HG02798 (cell line): ENCODE data around the gene HDLBP.

Experiments used
- ATAC-seq: cut with Tn5 transposase; IDR thresholded peaks from one replicate; pipeline ENCODE4 v1.9.1; 2021; ENCODE audit warnings: mild to moderate bottlenecking; ENCODE audit not compliant: unreplicated experiment, poor library complexity

HDLBP gene

DNA sequence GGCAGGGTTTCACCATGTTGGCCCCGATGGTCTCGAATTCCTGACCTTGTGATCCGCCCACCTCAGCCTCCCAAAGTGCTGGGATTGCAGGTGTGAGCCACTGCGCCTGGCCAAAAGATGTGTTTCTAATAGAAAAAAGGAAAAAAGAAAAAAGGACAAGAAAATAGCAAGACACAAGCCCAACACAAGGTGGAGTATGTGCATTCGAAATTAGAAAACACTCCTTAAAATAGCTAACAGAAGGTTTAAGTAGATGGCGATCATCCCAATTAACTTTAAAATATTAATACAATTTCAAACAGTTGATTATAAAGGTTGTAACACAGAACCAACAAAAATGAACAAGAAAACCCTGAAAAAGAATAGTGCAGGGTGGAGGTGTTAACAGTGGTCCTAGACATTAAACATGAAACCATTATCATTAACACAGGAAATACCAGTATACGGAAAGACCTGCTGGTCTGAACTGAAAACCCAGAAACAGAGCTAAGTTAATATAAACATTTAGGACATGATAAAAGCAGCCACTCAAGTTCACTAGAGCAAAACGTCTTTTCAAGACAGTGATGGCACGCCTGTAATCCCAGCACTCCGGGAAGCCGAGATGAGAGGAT, 57.9 kb downstream of the HDLBP start:
- ATAC-seq = no peak

DNA sequence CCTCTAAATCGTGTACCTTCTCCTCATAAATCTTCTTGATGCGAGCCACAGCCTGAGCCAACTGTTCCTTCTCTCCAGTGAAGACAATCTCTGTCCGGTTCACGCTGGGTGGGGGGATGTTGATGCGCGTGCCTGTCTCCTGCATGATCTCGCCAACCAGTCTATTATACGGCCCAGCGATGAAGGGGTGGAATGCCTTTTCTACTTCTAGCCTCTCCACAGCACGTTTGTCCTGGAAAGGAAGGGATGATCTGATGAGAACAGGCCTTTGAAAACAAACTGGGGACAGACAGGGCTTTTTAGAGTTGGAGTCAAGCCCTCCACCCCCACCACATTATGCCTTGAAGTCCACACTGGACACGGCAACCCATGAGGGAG, 59.3 kb downstream of the HDLBP start:
- no peak for ATAC-seq

DNA sequence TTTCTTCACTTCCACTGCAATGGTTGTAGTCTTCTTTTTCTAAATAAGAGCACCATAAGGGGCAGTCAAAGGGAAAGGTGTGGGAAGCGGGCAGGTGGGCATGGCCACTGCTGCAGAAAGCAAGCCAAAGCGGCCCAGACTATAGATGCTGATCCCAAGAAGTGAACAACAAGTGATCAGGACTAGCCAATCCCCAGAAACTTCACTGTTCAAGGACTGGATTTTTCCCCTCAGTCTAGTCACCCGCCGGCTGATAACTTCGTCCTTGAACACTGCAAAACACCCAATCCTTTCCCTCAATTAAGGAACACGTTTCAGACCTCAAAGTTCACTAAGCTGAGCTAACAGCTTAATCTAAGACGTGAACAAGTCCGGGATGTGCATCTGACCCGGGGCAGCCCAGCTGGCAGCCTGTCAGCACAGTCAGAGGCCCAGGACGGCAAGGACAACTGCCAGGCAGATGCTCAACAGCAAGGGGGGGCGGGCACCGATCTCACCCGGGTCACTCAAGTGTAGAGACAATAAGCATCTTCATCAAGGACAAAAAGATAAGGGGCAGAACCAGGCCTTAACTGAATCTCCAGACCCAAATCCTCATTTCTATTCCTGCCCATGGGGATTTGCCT, 59.8 kb downstream of the HDLBP start:
- ATAC-seq = no peak

DNA sequence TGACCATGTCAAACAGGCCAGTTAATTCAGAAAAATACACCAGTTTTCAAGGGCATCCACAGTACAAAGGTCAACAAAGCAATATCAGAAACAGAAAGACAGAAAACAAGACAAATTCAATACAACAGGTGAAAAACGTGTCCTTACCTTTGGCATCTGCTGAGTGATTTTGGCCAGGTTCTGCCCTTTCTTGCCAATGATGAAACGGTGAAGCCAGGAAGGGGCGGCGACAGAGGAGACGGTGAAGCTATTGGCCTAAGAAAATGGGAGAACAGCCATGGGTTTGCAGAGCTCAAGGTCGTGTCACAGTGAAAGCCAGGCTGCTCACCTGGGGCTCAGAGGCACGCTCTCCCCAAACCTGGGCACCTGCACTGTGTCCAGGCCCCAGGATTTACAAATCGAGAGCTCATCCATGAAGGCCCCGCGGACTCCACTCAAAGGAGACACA, 60.5 kb downstream of the HDLBP start:
- no peak for ATAC-seq

DNA sequence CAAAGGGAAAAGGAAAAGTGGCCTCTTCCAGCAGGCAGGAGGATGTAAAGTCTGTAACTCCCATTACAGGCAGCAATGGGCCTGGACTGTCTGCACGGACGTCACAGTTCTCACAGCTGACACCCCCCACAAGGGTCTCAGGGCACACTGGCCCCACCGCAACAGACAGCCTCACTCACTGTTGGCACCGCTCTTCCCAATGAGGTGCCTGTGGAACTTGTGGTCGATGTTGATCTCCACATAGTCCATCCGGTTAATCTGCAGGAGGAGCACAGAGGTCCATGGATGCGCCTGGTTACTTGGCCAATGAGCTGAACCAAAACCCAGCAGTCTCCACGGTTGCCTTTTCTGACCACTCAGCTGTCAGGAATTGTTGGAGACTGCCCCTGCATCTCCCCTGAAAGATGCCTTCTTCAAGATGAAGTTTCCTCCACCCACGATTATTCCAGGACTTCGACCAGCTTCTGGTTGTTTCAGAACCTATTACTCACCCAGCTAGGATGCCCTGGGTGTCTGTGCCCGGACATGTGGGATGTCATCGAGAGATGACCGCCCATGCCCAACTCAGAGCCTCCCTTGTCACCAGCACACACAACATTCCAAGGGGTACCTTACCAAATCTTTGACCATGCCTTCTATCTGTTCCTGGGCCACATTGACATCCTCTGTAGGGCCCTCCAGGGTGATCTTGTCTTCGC, 62.5 kb downstream of the HDLBP start:
- no peak for ATAC-seq

DNA sequence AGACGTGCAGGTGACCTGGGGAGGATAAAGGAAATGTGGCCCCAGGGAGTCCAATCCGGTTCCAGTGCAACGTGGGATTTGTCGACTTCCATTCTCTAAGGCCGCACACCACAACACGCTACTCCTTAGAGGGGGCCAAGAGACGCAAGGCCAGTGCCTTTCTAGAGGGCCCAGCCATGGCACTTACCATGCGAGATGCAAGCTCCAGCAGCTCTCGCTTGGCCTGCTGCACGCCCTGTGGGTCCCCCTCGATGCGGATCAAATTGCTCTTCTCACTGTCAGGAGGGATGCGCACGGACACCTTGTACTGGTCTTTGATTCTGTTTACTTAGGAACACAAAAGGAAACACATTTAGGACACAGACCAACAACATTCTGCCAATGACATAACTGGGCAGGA, 65.8 kb downstream of the HDLBP start:
- ATAC-seq = no peak

DNA sequence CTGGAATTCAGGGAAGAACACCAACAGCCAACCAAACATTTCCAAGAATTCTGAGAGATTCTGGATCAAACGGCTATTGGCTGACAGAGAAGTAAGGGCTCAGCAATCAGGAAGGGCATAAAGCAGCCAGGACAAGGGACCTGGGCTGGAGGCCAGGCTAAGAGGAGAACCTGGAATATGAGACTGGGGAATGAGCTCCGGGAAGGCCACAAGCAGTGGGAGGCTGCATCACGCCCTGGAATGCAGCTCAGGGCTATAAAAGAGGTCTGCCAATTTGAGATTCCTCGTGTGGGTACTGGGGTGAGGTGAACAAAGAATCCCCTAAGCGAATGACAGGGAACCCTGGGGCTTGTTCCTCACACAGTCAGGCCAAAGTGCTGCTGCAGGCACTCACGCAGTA, 66.6 kb downstream of the HDLBP start:
- no peak for ATAC-seq

DNA sequence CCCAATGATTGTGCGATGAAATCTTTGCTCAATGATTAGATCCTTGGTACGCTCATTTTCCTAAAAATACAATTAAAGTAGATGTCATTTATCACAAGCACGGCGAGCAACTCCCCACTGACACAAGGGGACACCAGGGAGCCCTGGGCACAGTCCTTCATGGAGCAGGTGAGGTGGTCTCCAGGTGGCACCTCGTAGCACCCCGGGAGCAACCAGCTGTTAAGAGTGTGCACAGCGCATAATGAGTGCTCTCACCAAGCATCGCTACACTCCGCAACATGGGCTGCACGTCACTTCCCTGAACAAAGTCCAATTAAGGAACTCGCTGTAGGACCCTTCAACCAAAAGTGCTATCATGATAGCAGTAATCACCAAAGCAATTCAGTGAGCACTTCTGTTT, 67.2 kb downstream of the HDLBP start:
- no peak for ATAC-seq

DNA sequence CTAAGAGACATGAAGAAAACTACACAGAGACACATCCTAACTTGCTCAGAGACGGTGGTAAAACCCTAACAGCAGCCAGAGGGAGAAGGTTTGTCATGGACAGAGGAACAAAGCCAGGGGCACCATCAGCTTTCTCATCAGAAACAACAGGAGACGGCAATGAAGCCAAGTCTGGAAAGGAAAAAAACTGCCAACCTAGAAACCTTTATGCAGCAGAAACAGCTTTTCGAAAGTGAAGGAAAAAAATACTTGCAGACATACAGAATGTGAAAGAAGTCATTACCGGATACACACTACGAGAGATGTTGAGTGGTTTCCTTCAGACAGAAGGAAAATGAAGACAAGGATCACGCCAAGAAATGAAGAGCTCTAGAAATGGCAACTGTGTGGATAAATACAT, 71.1 kb downstream of the HDLBP start:
- no peak for ATAC-seq

DNA sequence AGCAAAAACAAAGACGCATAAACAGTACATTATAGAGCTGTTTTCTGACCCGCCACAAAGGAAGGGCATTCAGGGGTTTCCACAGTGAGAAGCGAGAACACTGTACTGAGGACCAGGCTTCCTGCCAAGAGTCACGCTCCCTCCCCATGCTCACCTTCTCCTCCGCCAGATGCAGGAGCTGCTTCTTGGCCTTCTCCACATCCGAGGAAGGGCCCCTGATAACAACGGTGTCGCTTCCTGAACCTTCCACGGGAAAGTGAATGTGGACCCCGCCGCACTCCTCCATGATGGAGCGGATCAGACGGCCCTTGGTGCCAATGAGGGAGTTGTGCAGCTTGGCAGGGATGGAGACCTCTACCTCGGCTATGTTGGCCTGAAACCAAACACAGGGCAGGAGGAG, 73.2 kb downstream of the HDLBP start:
- ATAC-seq = no peak

DNA sequence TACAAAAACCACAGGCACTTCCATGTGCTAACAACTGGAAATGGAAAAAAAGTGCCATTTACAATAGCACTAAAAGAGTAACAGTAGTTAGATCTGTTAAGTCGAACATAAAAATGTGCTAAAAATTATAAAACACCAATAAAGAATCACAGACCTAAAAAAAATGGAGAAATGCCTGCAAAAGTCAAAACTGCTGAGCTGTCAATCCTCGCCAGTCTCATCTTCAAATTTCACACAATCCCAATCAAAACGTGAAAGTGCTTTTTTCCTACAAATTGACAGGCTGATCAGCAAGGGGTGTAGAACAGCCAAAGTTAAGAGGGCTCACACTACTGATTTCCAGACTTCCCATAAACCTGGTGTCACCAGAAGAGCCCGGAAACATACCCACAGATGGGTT, 73.8 kb downstream of the HDLBP start:
- ATAC-seq = no peak

DNA sequence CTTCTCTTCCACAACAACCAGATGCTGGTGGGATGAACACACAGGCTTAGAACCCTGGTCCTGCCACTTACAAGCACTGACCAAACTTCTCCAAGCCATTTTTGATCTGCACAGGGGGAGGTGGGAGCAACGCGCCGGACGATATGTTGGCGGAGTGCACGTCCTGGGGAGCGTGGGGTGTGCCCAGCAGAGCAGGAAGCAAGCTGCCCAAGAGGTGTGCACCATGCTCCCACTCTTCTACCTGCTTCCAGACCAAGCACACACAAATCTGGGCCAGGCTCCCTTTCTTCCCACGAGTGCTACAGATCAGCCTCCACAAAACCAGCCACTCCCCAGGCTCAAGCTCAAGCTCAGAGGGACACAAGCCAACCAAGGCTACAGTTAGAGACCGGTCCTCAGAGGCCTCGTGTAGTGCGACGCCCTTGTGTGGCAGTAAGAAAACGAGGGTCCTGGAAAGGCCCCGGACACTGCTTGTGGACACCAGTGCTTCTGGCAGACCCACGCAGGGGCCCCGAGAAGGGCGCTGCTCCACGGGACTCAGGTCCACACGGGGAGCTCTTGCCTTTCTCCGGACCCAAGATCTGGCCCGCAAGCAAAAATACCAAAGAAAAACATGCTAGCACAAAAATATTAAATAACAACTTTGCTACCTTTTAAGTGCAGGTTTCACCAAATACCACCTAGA, 75.0 kb downstream of the HDLBP start:
- no peak for ATAC-seq

DNA sequence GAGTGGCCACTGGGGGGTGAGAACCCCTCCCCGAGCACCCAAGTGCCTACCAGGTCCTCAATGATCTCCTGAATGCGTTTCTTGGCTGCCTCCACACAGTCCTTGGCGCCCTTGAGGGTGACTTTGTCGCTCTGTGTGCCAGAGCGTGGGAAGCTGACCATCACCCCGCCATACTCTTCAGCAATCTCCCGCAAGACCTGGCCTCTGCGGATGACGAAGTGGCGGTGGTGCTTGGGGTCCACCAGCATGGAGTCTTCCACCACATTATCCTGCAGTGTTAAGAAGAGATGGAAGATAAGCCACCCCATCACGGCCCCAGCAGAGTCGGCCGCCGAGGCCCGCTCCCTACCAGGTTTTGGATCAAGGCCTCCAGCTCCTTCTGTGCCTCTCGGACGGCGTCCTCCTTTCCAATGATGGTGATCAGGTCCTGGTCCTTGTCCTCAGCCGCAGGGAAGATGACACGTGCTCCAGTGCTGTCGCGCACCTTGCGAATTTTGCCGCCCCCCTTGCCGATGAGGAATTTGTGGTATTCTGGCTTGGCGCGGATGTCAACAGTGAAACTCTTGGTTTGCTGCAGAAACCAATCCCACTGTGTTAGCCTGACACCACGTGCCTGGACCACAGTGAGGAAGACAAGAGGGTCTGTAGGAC, 75.8 kb downstream of the HDLBP start:
- no peak for ATAC-seq

DNA sequence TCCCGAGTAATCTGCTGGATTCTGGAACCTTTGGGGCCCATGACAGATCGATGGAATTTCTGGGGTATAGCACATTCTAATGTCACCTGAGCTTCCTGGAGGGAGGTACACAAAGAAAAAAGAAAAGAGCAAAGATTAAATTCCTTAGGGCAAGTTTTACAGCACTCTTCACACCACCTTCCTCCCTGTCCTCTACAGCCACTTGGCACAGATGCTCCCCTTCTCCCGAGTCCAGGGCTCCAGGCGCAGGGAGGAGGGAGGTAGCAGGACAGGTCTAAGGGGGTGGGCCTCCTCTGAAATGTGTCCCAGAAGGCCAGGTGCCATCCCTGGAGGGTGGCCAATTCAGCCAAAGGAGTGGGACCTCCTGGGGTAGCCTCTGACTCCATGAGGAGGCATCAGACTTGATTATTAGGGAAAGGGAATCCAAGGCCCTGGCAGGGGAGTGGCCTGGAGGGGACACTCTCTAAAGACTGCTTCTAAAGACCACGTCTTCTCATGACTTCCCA, 76.7 kb downstream of the HDLBP start:
- ATAC-seq = no peak

DNA sequence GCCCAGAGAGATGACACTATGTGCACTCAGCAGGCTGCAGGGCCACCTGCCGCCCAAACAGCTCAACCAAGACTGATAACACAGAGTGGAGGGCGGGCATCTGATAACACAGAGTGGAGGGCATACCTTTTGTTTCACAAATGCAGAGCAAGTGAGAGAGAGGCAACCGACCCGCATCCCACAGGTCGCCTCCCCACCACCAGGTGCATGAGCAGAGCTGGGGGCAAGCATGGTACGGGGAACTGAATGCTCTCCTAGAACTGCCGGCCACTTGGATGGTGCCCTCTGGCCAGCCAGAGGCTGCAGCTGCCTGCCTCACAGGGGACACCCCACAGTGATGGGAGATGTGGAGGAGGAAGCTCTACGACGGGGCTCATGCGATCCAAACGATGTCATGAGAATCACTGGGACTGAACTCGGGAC, 77.5 kb downstream of the HDLBP start:
- no peak for ATAC-seq

DNA sequence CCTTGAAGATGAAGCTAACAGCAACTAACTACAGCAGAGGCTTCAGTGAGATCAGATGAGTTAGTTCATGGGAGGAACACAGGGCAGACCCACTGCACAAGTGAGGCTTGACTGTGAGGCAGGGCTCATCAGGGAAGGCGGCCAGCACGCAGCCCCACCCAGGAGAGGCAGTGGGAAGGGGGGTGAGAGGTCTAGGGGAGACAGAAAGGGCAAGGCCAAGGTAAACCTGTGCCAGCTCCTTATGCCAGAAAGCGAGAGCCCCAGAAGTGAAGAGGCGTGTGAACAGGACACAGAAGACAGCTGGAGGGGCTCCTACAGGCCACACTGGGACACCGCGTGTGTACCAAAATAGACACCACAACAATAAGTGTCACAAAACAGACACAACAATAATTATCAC, 78.4 kb downstream of the HDLBP start:
- ATAC-seq = no peak

DNA sequence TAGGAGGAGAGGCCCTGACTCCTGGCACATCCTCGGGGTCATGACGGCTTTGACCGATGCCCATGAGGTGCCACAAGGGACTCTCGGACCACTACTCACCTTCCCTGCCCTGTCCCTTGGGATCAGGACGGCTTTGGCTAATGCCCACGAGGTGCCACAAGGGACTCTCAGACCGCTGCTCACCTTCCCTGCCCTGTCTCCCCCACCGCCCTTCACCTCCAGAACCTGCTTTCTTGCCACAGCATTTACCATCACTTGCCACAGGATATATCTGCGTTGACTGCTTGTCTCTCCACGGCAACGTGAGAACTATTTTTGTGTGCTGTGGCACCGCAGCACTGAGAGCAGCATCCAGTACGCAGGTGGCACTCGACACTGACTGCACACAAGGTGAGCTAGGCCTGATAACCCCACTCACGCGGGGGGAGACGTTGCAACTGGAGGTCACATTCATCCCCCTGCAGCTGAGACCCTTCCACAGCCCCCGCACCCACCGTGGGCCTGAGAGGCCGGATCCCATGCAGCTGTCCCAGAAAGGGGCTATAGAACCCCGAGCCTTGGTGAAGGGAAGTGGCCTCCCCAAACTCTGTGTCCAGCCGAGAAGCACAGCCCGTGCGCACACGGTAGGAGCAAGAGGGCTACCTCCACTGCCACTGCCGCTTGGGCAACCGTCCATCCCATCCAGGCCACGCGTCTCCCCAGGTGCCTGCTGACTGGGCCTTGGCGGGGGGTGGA, 79.4 kb downstream of the HDLBP start:
- ATAC-seq = no peak

DNA sequence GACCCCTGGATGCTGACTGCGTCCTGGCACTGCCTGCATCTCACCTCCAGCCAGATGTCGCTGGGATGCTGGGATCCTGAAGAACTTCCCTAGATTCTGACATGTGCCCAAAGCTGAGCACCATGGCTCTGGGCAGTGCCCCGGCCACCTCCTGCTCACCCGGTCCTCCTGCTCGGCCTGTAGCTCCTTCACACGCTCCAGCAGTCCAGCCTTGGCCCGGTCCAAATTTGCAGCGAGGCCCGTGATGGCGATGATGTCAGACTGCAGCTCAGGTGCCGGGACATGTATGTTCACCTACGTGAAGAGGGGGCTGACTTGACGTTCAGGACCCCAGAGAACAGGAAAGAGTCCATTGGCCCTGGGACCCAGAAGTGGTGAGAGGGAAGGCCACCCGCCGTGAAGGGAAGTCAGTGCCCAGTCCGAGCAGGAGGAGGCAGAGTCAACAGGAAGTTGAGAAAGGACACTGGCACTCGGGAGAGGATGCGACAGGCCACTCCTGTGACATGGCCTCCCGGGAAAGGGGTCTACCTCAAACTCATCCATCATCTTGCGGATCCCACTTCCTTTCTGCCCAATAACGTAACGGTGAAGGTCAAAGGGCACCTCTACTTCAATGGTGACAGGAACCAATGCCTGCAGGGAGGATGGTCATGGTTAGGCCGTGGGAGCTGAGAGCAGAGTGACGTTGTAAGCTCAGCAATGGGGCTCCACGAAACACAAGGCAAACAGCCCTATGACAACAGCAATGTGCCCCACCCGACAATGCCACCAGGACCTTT, 80.3 kb downstream of the HDLBP start:
- ATAC-seq = no peak

DNA sequence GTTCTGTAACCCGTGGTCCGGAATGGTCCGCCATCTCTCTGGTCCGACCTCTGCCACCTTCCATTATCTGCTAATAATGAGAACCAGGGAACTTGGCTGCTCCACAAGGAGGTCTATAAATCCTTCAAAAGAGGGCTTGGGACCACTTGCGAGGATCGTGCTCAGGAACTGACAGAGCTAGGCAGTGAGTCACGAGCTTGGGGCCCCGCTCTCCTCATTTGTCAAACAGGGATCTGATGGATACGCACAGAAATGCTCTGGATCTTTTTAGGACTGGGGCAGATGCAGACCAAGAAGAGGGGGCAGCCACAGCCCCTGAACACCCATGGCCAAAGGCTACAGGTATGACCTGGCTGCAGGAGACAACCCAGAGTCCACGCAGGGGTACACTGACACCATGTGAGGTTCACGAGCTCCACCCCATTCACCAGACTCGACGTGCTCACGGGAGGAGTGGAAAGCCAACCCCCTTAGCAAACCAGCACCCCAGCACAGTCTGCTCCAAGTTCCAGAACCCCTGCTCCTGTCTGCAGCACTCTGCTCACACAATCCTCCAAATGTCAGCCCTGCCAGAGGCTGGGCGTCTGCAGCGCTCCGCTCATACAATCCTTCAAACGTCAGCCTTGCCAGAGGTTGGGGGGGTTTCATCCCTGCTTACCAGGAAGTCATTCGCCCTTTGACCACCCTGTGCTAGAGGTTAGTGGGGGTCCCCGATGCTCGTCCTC, 81.2 kb downstream of the HDLBP start:
- no peak for ATAC-seq
